GM19328 (cell line): ENCODE results near the gene GUCA2A.
"Not testable (repeated sequence)": the region's sequence is repeated elsewhere in the genome, so short reads cannot be mapped to it uniquely, and the experiment has no call there.

Experiments used
- ATAC-seq: cut with Tn5 transposase; IDR thresholded peaks from one replicate; pipeline ENCODE4 v1.9.1; 2021; ENCODE audit warnings: mild to moderate bottlenecking, moderate library complexity; ENCODE audit not compliant: unreplicated experiment

The GUCA2A gene, protein sequence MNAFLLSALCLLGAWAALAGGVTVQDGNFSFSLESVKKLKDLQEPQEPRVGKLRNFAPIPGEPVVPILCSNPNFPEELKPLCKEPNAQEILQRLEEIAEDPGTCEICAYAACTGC

GRCh38 chr1:42164551-42165420 is at the start of gene GUCA2A:
GUCA2A (minus strand) TSS chr1:42164745; CDS start chr1:42164712, 33 bp downstream.
- no peak for ATAC-seq

DNA sequence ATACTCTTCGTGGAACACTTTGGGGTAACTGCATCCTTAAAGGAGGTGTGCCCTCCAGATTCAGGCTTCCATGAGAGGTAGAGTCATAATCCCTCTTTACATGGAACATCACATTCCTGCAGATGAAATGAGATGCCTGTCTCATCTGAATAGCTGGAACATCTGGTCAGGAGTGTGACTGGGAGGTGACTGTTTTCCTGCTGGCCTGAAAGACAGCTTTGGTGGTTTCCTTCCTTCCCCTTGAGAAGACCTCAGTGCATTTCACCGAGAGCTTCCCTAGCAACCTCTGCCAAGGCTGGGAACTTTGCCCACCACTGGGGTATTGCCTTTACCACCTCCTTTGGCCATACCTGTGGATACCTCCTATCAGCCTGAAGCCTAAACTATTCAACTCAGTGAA is 46.7 kb upstream of the GUCA2A start:
- ATAC-seq, result no peak

DNA sequence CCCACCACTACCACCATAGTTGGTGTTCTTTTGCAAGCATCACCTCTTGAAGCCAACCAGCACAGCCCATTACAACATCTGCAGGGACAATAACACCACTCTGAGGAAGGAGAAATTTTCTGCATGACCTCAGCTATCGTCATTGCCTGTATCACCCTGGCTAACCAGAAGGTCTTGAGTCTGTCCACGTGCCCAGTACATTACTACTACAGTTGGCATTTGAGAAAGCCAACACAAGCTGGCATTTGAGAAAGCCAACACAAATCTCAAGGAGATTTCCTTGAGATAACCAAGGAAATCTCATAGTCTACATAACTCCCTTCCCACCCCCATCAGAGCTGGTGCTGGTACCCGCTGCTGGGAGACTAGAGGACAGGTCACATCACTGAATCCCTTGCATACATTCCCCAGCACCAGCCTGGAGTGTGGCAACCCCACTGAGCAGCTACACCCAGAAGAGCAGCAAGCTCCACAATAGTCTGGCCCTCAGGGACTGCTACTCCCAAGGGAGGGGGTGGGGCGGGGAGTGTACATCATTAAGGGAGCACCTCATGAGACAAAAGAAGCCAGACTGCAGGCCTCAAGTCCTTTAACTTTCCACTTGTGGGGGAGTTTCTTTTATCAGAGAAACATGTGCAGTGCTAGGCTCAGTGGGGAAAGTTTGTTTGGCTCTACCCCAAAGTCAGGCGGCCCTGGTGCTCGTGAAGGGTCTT is 46.0 kb upstream of the GUCA2A start:
- no peak for ATAC-seq

- ATAC-seq, result no peak
Measured at GRCh38 chr1:42209526-42210251, 45.1 kb upstream of the GUCA2A start.

GRCh38 chr1:42206930-42207329 is 42.4 kb upstream of the GUCA2A start:
- ATAC-seq, result not testable (repeated sequence)

GRCh38 chr1:42206164-42206563 is 41.6 kb upstream of the GUCA2A start:
- no peak for ATAC-seq

DNA sequence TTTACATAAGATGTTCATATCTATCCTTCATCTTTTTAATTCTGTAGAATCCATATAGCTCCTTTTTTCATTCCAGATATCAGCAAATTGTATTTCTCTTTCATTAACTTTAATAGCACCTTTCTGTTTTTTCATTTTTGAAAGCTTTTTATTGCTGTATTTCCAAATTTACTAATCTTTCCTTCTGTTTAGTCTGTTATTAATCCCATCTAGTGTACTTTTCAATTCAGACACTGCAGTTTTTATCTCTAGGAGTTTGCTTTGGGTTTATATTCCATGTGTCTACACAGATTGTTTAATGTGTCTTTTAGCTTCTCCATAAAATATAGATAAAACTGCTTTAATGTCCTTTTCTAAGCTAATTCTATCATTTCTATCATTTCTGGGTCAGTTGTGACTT is 37.4 kb upstream of the GUCA2A start:
- ATAC-seq, result no peak

- no peak for ATAC-seq
Measured at GRCh38 chr1:42198251-42198650, 33.7 kb upstream of the GUCA2A start.

DNA sequence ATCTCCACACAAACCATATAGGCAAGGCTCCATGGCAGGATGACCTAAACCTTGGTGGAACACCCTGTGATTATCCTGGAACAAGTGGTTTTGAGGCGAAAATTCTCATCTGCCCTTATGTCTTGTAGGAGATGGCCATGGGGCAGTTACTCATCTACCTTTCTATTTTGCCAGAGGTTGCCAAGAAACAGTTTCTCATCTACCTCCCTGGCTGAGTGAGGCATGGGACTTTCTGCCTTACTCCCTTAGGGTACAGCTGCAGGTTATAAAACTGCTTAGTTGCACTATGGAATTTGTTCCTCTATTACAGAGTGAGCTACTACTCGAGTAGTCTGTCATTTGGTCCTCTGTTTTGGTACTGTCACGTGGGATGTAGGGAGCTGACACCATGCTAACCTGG is 31.3 kb upstream of the GUCA2A start:
- no peak for ATAC-seq

DNA sequence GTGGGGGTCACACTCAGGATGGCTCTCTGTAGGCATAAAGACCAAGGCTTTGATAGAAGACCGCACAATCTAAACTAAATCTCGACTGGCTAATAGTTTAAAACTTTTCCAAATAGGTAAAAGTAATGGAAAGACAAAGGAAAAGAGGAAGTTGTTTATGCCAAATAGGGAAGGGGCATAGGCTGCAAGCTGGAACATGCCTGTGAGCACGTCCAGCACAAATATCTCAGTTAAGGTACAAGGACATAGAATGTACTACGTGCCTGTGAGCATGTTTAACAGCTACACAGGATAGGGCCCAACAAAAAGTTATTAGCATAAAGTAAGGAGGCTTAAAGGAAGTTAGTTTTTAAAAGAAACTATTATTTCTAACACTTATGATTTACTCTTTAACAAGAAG is 27.6 kb upstream of the GUCA2A start:
- no peak for ATAC-seq

DNA sequence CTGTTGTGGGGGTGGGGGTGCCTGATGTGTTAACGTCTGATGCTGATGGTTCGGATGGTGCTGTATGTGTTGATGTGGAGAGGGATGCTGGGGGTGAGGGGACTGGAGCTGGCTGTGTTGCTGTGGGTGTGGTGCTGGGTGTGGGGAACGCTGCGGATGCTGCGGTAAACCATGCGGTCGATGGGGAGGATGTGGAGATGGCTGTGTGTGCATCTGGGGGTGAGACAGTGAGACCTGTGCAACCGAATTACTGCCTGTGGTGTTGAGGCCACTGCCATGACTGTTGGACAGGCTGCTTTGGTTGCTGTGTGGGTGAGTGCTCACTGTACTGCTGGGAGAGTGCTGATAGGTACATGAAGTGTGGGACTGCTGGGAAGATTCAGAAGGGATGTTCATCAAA is 26.8 kb upstream of the GUCA2A start:
- no peak for ATAC-seq

DNA sequence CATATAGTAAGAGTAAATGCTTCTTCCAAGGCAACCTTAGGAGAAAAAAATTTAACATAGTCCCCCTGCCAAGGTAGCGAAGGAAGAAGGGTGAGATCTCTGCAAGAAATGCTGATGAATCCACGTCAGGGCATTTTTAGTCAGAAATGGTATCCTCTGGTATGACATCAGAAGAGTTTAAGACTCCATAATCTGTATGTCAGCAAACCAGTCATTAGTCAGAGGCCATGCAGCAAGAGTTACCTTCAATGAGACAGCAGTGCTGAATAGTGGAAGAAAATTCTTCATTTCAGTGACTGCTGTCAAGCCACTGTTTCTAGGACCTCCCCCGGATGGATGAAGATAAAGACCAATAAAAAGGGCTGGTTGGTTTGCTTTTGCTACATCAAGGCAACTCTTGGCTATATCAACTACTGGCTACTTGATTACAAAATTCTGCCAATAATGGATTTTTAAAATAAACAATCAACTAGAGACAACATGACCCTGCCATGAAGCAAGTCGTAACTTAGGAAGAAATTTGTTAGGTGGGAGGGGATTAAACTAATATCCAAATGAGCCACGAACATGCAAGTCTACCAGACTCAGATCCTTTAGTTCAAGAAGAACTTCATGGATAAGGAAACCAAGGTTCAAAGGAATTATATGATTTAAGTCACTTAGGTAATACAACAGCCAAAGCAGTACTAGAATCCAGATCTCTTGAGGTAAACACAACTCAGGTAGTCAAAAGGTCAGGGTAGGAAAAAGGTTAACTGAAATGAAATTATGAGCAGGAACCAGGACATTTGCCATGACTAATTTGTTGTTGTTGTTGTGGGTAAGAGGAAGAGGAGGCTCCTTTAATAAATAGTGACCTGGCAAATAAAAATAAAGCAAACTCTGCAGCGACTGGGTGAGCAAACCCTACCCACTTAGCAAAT is 25.6 kb upstream of the GUCA2A start:
- no peak for ATAC-seq

GRCh38 chr1:42186152-42186551 is 21.6 kb upstream of the GUCA2A start:
- no peak for ATAC-seq

GRCh38 chr1:42184616-42185015 is 20.1 kb upstream of the GUCA2A start:
- no peak for ATAC-seq

- no peak for ATAC-seq
Measured at GRCh38 chr1:42183957-42184268, 19.4 kb upstream of the GUCA2A start.

GRCh38 chr1:42183210-42183956 is 18.8 kb upstream of the GUCA2A start:
- no peak for ATAC-seq

GRCh38 chr1:42181687-42182086 is 17.1 kb upstream of the GUCA2A start:
- no peak for ATAC-seq

GRCh38 chr1:42179900-42180329 is 15.4 kb upstream of the GUCA2A start:
- ATAC-seq, result no peak

DNA sequence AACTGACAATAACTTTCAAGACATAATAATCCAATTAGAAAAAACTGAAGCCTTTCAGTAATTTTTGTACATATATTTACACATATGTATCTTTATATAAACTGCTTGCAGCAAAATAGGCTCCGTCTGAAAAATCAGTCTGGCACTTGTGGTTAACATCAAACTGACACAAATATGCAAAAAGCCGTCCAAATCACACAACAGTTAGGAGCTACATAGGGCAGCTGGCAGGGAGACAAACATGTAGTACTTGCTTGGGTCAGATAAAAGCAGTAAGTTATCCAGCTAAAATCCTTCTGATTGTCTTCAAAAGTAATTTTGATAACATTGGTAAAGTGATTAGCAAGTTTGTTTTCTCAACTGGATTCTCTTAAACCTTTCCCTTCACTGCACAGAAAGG is 14.7 kb upstream of the GUCA2A start:
- ATAC-seq, result no peak

DNA sequence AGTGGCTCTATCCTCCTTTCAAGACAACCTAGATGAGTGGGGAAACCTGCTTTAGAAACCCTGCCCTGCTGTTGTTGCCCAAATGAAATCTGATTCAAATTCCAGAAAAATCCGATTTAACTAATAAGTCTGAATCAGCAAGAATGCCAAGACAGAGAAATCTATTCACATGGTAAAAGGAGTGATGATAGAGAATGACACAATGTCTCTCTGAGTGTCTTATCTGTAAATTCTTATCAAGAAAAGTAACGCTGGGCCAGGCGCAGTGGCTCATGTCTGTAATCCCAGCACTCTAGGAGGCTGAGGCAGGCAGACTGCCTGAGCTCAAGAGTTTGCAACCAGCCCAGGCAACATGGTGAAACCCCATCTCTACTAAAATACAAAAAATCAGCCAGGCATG is 13.7 kb upstream of the GUCA2A start:
- ATAC-seq, result no peak
